CD14-positive monocyte (primary cell): ENCODE measurements around the gene WDR6. TPM values are rescaled to one million over a fixed set of nuclear protein-coding genes. Genes with fewer than 3 reads are reported as not detected.

Experiments
- DNase-seq, 3 donors: peaks; one replicate each; pipeline ENCODE4 v3.0.0-alpha.2; 2011 to 2022
- H2AFZ ChIP-seq: 2 replicates; pipeline ENCODE4 v1.6.0; 2012; ENCODE audit warnings: mild to moderate bottlenecking, low read depth, low read length, inconsistent platforms; ENCODE audit not compliant: insufficient read depth, poor library complexity, severe bottlenecking
- H3K27ac ChIP-seq, 2 donors: 1 replicate in 1 of 2; 2 replicates in 1 of 2; pipeline ENCODE4 v1.5.1; 2012 to 2013; ENCODE audit warnings: low read length in 2 of 2, control low read depth in 1 of 2, inconsistent platforms in 1 of 2, low read depth in 1 of 2, mild to moderate bottlenecking in 1 of 2
- H3K27me3 ChIP-seq, 2 donors: one replicate each; pipeline versions ENCODE4 v1.6.0 to v1.6.1; 2011 to 2013; ENCODE audit warnings: low read length in 2 of 2; ENCODE audit not compliant: control insufficient read depth in 2 of 2, insufficient read depth in 2 of 2
- H3K36me3 ChIP-seq, 2 donors: replicated peaks in 1 of 2; 1 replicate in 1 of 2; 2 replicates in 1 of 2; pipeline versions ENCODE4 v1.5.1 to v1.6.1; 2012 to 2013; ENCODE audit warnings: low read length in 2 of 2, control low read depth in 1 of 2, inconsistent platforms in 1 of 2, mild to moderate bottlenecking in 1 of 2; ENCODE audit not compliant: insufficient read depth in 2 of 2, control insufficient read depth in 1 of 2
- H3K4me1 ChIP-seq, 2 donors: 1 replicate in 1 of 2; 2 replicates in 1 of 2; pipeline versions ENCODE4 v1.5.1 to v1.6.1; 2012 to 2013; ENCODE audit warnings: low read length in 2 of 2, control low read depth in 1 of 2, inconsistent platforms in 1 of 2, mild to moderate bottlenecking in 1 of 2, moderate library complexity in 1 of 2; ENCODE audit not compliant: insufficient read depth in 2 of 2, control insufficient read depth in 1 of 2
- H3K4me2 ChIP-seq: replicated peaks from 2 replicates; pipeline ENCODE3; 2012; ENCODE audit warnings: low read length, moderate library complexity, mild to moderate bottlenecking; ENCODE audit not compliant: poor library complexity, severe bottlenecking; ENCODE audit errors: extremely low read depth
- H3K4me3 ChIP-seq, 3 experiments: fragments of 200-600 bp in 1 of 3; sonication (generic) in 1 of 3; replicated peaks in 1 of 3; 1 replicate in 2 of 3; 2 replicates in 1 of 3; pipeline ENCODE4 v1.5.1; 2011 to 2013; ENCODE audit warnings: low read length in 3 of 3, mild to moderate bottlenecking in 3 of 3, control low read depth in 2 of 3, low read depth in 2 of 3, inconsistent platforms in 1 of 3, moderate library complexity in 1 of 3
- H3K79me2 ChIP-seq: 2 replicates; pipeline ENCODE4 v1.6.0; 2012; ENCODE audit warnings: mild to moderate bottlenecking, control low read depth, inconsistent platforms, low read length, moderate library complexity; ENCODE audit not compliant: insufficient read depth
- H3K9ac ChIP-seq: 2 replicates; pipeline ENCODE4 v1.6.0; 2017; ENCODE audit warnings: low read length, mild to moderate bottlenecking; ENCODE audit not compliant: insufficient read depth, poor library complexity, severe bottlenecking
- H3K9me3 ChIP-seq, 2 donors: replicated peaks in 1 of 2; 1 replicate in 1 of 2; 2 replicates in 1 of 2; pipeline versions ENCODE4 v1.5.1 to v1.6.1; 2012 to 2013; ENCODE audit warnings: low read length in 2 of 2, control low read depth in 1 of 2; ENCODE audit not compliant: control insufficient read depth in 1 of 2, insufficient read depth in 1 of 2
- H4K20me1 ChIP-seq: 2 replicates; pipeline ENCODE4 v1.6.0; 2012; ENCODE audit warnings: mild to moderate bottlenecking, low read length, control low read depth, moderate library complexity; ENCODE audit not compliant: insufficient read depth
- H3K27ac Mint-ChIP-seq, 7 donors: one replicate each; pipeline ENCODE4 v1.8.0; 2020; ENCODE audit warnings: mild to moderate bottlenecking in 7 of 7, mixed read lengths in 7 of 7, moderate library complexity in 6 of 7, inconsistent platforms in 2 of 7
- H3K27me3 Mint-ChIP-seq, 3 donors: one replicate each; pipeline ENCODE4 v1.8.0; 2021 to 2022; ENCODE audit warnings: low read depth in 3 of 3, mild to moderate bottlenecking in 3 of 3, mixed read lengths in 3 of 3, moderate library complexity in 3 of 3, inconsistent platforms in 1 of 3
- H3K36me3 Mint-ChIP-seq, 2 donors: one replicate each; pipeline ENCODE4 v1.8.0; 2020; ENCODE audit warnings: mixed read lengths in 2 of 2, inconsistent platforms in 1 of 2, mild to moderate bottlenecking in 1 of 2
- H3K4me1 Mint-ChIP-seq: one replicate; pipeline ENCODE4 v1.8.0; 2020; ENCODE audit warnings: mild to moderate bottlenecking, mixed read lengths
- H3K4me3 Mint-ChIP-seq, 2 donors: one replicate each; pipeline ENCODE4 v1.8.0; 2020; ENCODE audit warnings: mild to moderate bottlenecking in 2 of 2, mixed read lengths in 2 of 2, moderate library complexity in 1 of 2
- H3K9me3 Mint-ChIP-seq, 7 donors: one replicate each; pipeline ENCODE4 v1.8.0; 2020 to 2022; ENCODE audit warnings: mixed read lengths in 7 of 7, mild to moderate bottlenecking in 6 of 7, moderate library complexity in 6 of 7, inconsistent platforms in 2 of 7
- WGBS: methylation state at CpG from one replicate; pipeline ENCODE4 v1.1.5; 2013; ENCODE audit warnings: missing lambda C conversion rate; ENCODE audit not compliant: insufficient coverage; 5-methylcytosine and 5-hydroxymethylcytosine counted together
- intact Hi-C, 2 donors: fragments of 100-400 bp; cut with micrococcal nuclease; formaldehyde crosslinking; loops; one replicate each; pipeline versions ENCODE4 v1.15.0 to v1.15.1; 2023
- polyA plus RNA-seq, 3 donors: library from polyadenylated mRNA; depleted of rRNA in 1 of 3; unstranded in 2 of 3; stranded (reverse) in 1 of 3; fragments of 300-500 nt in 2 of 3; fragments of >200 nt in 1 of 3; fragmentation: Illumina TruSeq in 2 of 3; gene quantifications; 1 replicate in 2 of 3; 2 replicates in 1 of 3; pipeline ENCODE4 v1.2.3, GENCODE V29; 2012 to 2021
- TF ChIP-seq, protein P1 (sequence below): fragments of 200-600 bp; IDR thresholded peaks from one replicate; pipeline ENCODE4 v1.8.0; 2022; ENCODE audit warnings: antibody characterized with exemption, mild to moderate bottlenecking

Gene WDR6
- polyA plus RNA-seq, 3 donors = 30.6 to 103 (median 46.3) TPM

DNA sequence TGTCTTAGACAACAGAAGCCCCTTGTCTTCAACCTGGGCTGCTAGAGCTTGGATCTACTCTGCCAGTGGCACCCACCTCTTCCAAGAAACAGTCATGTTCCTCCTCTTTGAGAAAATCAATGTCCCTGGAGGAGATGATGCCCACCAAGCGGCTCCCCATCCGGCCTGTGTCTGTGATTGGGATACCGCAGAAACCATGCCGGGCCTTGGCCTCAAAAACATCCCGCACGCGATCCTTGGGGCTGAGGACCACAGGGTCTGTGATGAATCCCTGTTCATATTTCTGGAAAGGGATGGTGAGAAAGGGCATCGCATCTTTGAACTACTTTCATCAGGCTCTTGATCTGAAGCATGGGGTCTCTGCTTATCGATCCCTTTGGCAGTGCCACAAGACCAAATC lies 20.4 kb downstream of the WDR6 start:
- WGBS = 100% methylated on average over 7 of the region's 9 CpGs
- no peak overlapping the region for H3K4me2 ChIP-seq
- TF ChIP-seq, protein P1, sequence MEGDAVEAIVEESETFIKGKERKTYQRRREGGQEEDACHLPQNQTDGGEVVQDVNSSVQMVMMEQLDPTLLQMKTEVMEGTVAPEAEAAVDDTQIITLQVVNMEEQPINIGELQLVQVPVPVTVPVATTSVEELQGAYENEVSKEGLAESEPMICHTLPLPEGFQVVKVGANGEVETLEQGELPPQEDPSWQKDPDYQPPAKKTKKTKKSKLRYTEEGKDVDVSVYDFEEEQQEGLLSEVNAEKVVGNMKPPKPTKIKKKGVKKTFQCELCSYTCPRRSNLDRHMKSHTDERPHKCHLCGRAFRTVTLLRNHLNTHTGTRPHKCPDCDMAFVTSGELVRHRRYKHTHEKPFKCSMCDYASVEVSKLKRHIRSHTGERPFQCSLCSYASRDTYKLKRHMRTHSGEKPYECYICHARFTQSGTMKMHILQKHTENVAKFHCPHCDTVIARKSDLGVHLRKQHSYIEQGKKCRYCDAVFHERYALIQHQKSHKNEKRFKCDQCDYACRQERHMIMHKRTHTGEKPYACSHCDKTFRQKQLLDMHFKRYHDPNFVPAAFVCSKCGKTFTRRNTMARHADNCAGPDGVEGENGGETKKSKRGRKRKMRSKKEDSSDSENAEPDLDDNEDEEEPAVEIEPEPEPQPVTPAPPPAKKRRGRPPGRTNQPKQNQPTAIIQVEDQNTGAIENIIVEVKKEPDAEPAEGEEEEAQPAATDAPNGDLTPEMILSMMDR = no peak
- peaks cover 59 to 60% of the 10 kb centered on the region in 2 donors for H3K36me3 Mint-ChIP-seq
- peaks cover 57 to 68% of the 10 kb centered on the region in 2 donors for H3K36me3 ChIP-seq
- H3K27me3 Mint-ChIP-seq = no peaks in the 10 kb centered on the region
- H3K4me1 ChIP-seq = peaks cover 21 to 28% of the 10 kb centered on the region in 2 donors
- H3K9me3 Mint-ChIP-seq = no peaks in the 10 kb centered on the region
- DNase-seq = no peak
- intact Hi-C loops = no loop called here
- H3K4me3 Mint-ChIP-seq = no peak overlapping the region
- H3K27ac ChIP-seq = no peak overlapping the region
- H3K27me3 ChIP-seq = no peaks in the 10 kb centered on the region
- H3K9ac ChIP-seq = no peak overlapping the region
- H3K4me3 ChIP-seq = no peak overlapping the region
- H3K79me2 ChIP-seq = peaks cover 42% of the 10 kb centered on the region
- H3K27ac Mint-ChIP-seq = peak overlapping the region in 3 of 7 donors; percentile 7 to 88 (median 7)
- no peaks in the 10 kb centered on the region for H3K9me3 ChIP-seq
- H2AFZ ChIP-seq = no peak overlapping the region
- no peaks in the 10 kb centered on the region for H4K20me1 ChIP-seq
- H3K4me1 Mint-ChIP-seq = peaks cover 32% of the 10 kb centered on the region

DNA sequence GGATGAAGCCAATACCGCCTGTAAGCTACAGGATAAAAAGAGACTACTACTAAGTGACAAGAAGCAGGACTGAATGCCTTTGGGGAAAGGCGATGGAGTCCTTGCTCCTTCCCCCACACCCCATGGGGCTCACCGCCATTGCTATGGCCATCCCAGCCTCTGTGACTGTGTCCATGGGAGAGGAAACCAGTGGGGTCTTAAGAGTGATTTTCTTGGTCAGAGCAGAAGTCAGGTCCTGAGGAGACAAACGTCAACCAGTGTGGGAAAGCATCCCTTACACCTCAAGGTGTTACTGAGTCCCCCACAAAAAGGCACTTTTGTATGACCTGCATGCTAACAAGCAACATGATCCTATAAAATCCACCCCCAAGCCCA lies 21.1 kb downstream of the WDR6 start:
- peak overlapping the region; percentile 75 for H3K9ac ChIP-seq
- TF ChIP-seq, protein P1 = no peak
- peaks cover 62 to 69% of the 10 kb centered on the region in 2 donors for H3K36me3 ChIP-seq
- peak overlapping the region; percentile 78 for H3K4me2 ChIP-seq
- peak overlapping the region in 1 of 2 donors; percentile 92 for H3K27ac ChIP-seq
- no peak overlapping the region for H2AFZ ChIP-seq
- Mint-ChIP-seq H3K4me1 (peaks cover 25% of the 10 kb centered on the region), H3K27me3 (no peaks in the 10 kb centered on the region), H3K4me3 (peak overlapping the region; percentile 79 to 91), H3K36me3 (peaks cover 62 to 63% of the 10 kb centered on the region in 2 donors), H3K27ac (peak overlapping the region in 6 of 7 donors; percentile 59 to 98 (median 96)), H3K9me3 (no peaks in the 10 kb centered on the region)
- intact Hi-C loops = no loop called here
- no peaks in the 10 kb centered on the region for H4K20me1 ChIP-seq
- H3K27me3 ChIP-seq = no peaks in the 10 kb centered on the region
- no CpG with 5 or more reads among the region's 4 CpGs for WGBS
- peaks cover 15 to 22% of the 10 kb centered on the region in 2 donors for H3K4me1 ChIP-seq
- no peak for DNase-seq
- H3K9me3 ChIP-seq = no peaks in the 10 kb centered on the region
- peaks cover 35% of the 10 kb centered on the region for H3K79me2 ChIP-seq
- H3K4me3 ChIP-seq = peak overlapping the region in 1 of 3 experiments; percentile 76
